HG02798 (cell line): ENCODE measurements around the gene RTP5.
"Not testable (repeated sequence)": the region's sequence is repeated elsewhere in the genome, so short reads cannot be mapped to it uniquely, and the experiment has no call there.

Experiments used
- ATAC-seq: cut with Tn5 transposase; IDR thresholded peaks from one replicate; pipeline ENCODE4 v1.9.1; 2021; ENCODE audit warnings: mild to moderate bottlenecking; ENCODE audit not compliant: unreplicated experiment, poor library complexity

The RTP5 gene

GRCh38 chr2:241898463-241899270 lies 29.1 kb downstream of the RTP5 start:
- ATAC-seq: no peak

- no peak for ATAC-seq
Observed at GRCh38 chr2:241900251-241901017, 30.9 kb downstream of the RTP5 start.

- no peak for ATAC-seq
Observed at GRCh38 chr2:241901018-241901380, 31.5 kb downstream of the RTP5 start.

- ATAC-seq: no peak
Observed at GRCh38 chr2:241901500-241902351, 32.2 kb downstream of the RTP5 start.

DNA sequence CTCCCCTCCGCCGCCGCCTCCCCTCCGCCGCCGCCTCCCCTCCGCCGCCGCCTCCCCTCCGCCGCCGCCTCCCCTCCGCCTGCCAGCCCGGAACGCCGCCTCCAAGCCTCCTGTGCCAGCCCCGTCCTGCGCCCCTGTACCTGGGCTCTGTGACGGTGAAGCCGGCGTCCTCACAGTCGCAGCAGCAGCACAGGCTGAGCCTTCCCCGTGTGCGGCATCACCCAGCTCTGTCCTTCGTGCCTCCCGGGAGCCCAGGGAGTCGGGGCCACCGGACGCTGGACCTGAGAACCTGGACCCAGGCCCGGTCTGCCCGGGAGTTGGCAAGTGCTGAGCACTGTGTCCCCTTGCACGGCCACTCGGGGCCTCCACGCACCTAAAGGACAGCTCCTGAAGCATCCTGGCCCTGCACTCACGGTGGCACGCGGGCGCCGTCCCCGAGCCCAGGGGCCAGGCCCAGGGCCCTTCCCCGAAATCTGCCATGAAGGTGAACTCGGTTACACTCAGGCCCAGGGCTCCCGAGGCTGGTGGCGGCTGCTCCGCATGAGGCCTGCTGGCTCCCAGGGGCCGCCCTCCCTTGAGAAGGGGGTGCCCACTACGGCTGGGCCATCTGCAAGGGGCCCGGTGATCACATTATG lies 32.9 kb downstream of the RTP5 start:
- ATAC-seq: no peak

- no peak for ATAC-seq
Observed at GRCh38 chr2:241903121-241904010, 33.8 kb downstream of the RTP5 start.

DNA sequence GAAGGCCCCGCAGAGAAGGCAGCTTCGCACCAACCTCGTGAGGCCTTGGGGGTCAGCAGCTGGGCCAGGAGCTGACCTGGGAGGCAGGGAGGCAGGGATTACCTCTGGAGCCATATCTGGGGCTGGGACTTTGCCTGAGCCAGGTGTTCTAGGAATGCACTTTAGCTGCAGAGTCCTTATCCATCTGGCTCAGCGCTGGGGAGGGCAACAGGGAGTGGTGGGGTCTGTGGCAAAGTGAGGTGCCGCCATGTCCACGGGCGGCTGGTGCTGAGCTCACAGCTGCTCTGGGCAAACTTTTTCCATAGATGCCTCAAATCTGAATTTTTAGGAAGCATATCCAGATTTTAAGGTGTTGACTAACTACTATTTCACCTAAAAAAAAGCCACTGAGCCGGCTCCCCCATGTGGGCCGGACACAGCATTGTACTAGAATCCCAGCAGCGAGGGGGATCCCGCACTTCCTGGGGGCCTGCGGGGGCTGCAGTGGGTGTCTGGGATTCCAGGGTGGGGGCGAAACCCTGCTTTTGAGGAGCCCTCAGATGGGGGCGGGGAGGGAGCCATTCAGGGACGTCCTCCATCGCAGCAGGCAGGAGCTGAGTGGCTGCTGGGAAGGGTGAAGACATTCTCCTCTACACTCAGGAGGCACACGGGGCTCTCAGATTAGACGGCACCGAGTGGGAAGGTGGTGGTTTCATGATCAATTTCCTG lies 34.6 kb downstream of the RTP5 start:
- ATAC-seq: no peak

- no peak for ATAC-seq
Observed at GRCh38 chr2:241904791-241905710, 35.5 kb downstream of the RTP5 start.

- ATAC-seq: no peak
Observed at GRCh38 chr2:241905716-241906377, 36.3 kb downstream of the RTP5 start.

- not testable (repeated sequence) for ATAC-seq
Observed at GRCh38 chr2:241906378-241906770, 36.8 kb downstream of the RTP5 start.

DNA sequence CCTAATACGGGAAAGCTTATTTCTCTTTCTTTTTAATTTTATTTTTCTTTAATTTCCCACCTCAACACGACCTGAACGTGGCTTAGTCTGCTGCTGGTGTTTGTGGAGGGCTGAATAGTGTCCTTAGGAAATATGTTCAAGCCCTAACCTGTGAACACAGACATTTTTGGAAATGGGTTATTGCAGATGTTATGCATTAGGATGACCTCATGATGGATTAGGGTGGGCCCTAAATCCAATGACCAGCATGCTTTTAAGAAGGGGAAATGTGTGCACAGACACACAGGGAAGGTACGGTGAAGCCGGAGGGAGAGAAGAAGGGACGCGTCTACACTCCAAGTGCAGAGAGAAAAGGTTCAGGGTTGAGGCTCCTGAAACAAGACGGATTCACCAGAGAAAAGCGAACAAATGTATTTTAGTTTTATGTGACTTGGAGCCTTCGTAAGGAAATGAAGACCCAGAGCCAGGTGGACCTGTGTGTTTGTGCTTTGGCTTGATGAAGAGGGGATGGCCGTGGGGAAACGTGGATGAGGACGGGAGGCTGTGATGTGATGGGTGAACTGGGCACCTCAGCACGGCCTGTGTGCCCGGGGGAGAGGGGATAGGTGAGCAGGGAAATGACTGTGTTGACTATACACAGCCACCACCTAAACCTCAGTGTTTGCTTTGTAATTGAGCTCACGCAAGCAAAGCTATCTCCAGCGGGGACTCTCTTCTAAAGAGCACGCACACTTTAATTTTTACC lies 37.5 kb downstream of the RTP5 start:
- ATAC-seq: no peak

GRCh38 chr2:241907831-241908230 lies 38.3 kb downstream of the RTP5 start:
- ATAC-seq: not testable (repeated sequence)

- ATAC-seq: no peak
Observed at GRCh38 chr2:241908686-241909420, 39.3 kb downstream of the RTP5 start.

- no peak for ATAC-seq
Observed at GRCh38 chr2:241909769-241910168, 40.2 kb downstream of the RTP5 start.

DNA sequence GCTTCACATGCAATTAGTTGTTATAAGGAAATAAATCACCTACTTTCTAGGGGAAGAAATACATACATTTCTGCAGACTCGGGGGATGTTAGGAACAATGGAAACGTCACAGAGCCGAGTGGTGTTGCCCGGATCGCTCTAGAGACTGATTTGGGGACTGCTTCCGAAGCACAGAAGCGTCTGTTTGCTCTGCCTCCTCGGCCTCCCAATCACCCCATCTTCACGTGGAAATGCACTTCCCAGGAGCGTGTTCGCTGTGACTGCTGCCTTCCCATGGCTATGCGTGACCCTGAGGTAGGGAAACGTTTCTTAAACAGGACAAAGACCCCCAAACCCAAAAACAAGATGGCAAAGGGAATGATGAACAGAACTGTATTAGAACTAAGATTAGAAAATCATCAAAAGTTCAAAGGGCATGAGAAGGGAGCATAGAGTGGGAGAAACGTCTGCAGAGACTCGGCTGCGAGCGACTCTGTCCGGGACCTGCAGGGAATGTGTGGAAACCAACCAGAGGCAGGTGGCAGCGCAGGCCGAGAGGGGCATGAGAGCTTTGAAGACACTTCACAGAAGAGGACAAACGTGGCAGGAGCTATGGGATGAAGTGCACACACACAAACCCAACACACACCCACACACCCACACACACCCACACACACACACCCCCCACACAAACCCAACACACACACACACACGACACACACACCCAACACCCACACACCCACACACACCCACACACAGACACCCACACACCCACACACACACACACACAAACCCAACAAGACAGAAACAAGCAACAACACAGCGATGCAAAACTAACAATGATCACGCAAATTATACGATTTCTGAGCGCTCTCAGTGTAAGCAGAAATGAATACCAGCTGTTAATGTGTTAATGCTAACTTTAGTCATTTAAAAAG lies 41.3 kb downstream of the RTP5 start:
- no peak for ATAC-seq
